Epidermal melanocyte (primary cell): ENCODE data around the gene ATE1.
A peak's percentile ranks its signal among the peaks of the same experiment; 100 is the strongest.
"Not testable (repeated sequence)": the region's sequence is repeated elsewhere in the genome, so short reads cannot be mapped to it uniquely, and the experiment has no call there.

ENCODE experiments used
- DNase-seq: peaks from one replicate; pipeline ENCODE4 v3.0.0; 2011; ENCODE audit warnings: low spot score; ENCODE audit not compliant: insufficient read length

ATE1 gene

GRCh38 chr10:121792198-121792597 is 135.6 kb downstream of the ATE1 start:
- DNase-seq = no peak

- no peak for DNase-seq
These were observed 136.1 kb downstream of the ATE1 start for GRCh38 chr10:121791761-121792160.

DNA sequence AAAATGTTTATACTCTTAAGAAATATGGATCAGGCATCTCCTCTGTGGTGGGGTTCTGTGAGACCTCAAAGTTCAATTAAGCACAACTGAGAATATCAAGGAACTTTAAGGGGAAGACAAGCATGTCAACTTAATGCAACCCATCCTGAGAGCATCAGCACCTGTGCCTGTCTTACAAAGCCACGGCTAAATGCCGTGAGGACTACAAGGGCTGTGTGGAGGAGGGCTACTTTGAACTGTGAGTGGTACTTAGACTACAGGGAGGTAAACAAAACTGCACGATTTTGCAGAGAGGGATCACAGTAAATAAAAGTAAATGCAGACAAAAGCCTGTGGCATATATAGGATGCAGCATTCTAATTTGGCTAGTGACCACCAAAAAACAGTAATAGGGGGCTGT is 139.1 kb downstream of the ATE1 start:
- no peak for DNase-seq

DNA sequence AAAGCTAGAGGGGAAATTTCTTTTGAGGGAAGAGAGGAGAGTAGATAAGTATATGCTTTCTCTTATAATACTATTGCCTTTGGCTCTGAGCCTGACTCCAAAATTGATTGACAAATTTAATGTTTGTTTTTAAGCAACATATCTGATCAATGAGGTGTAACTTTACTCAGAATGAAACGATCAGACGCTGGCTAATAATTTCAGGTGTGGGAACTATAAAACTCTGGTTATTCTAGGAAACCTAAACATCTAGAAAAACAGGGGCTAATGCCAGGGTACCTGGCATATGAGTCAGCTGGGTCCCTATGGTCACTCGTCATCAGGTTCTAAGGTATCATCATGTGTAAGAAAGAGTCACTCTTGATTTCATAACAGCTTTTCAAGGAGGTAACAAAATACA is 139.7 kb downstream of the ATE1 start:
- no peak for DNase-seq

- no peak for DNase-seq
These were observed 140.7 kb downstream of the ATE1 start for GRCh38 chr10:121787169-121787568.

GRCh38 chr10:121783782-121784372 is 144.0 kb downstream of the ATE1 start:
- no peak for DNase-seq

GRCh38 chr10:121781101-121781500 is 146.7 kb downstream of the ATE1 start:
- no peak for DNase-seq

- DNase-seq = no peak
These were observed 153.0 kb downstream of the ATE1 start for GRCh38 chr10:121774813-121775212.

DNA sequence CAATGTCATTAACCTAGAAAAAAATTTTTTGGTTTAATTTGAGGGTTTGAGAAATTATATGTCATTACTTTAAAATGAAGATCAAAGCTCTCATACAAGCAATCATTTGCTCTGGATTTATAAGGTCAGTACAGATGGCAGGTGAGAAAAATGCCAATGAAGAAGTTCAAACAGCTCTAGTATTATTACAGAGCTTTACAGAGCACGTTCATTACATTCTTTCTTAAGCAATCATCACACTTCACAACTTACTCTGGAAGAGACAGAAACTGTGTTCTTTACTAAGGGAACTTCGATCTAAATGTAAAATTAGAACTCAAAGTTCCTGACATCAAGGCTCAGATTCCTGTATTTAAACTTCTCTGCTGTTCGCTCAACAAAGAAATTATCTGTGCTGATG is 153.4 kb downstream of the ATE1 start:
- no peak for DNase-seq

DNA sequence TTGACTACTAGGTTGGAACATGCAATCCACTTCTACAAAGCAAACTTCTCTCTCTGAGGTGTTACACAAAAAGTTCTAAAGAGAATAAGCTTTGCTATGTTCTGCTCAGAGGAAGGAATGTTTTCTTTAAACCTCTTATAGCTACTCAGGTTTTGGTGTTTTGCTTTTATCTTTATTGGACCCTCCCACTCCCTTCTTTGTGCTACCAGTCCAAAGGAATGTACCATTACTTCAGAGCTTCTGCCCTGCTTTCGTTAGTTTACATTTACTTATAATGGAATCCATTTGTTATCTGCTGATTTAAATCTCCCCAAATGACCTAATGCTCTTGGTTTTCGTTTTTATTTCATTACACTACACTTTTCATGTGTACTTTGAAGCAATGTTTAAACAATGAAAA is 154.9 kb downstream of the ATE1 start:
- no peak for DNase-seq

GRCh38 chr10:121772406-121772805 is 155.4 kb downstream of the ATE1 start:
- DNase-seq = no peak

GRCh38 chr10:121771966-121772365 is 155.9 kb downstream of the ATE1 start:
- DNase-seq = peak; percentile 55

GRCh38 chr10:121766426-121766825 is 161.4 kb downstream of the ATE1 start:
- no peak for DNase-seq

DNA sequence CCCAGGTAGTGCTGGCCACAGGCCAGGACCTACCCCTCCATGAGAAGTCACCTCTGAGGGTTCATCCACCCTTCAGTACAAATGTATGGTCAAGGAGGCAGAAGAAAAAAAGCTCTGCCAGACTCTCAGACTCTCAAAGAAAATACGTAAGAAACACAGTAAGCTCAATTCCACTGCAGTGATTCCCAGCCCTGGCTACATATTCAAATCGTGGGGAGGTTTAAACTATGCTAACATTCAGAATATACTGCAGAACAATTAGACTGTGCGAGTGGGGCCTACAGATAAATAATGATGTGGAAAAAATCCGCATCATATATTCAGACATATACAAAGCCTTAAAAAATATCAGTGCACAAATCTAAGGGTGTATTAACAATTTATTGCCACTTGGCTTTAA is 162.6 kb downstream of the ATE1 start:
- DNase-seq = no peak

DNA sequence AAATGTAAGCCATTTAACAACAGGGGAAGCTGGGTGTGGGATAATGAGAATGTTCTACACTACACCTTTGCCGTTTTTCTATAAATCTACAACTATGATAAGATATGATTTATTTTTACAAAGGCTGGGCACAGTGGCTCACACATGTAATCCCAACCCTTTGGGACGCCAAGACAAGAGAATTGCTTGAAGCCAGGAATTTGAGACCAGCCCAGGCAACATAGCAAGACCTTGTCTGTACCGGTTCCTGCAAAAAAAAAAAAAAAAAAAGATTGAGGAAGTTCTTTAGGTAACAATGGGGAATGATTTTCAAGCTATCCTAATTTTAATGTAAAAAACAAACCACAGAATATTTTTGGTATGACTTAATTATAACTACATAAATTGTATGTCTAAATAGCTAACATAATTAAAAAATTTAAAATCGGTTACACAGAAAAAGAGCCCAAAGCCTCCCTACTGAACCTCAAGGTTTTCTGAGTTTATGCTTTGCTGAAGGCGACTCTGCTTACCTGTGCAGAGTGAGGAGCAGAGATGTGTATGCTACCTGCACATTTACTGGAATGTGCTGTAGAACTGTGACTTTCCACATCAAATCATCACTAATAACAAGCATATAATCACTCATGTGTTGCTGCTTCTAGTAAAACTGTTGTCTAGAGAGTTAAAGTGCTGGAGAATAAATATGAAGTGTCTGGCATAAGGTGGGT is 163.4 kb downstream of the ATE1 start:
- DNase-seq = no peak

- DNase-seq = not testable (repeated sequence)
These were observed 170.6 kb downstream of the ATE1 start for GRCh38 chr10:121757241-121757640.

DNA sequence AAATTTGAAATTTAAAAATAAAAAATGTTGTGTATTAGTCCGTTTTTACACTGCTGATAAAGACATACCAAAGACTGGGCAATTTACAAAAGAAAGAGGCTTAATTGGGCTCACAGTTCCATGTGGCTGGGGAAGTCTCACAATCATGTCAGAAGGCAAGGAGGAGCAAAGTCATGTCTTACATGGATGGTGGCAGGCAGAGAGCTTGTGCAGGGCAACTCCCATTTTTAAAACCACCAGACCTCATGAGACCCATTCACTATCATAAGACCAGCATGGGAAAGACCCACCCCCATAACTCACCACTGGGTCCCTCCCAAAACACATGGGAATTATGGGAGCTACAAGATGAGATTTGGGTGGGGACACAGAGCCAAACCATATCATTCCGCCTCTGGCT is 172.3 kb downstream of the ATE1 start:
- DNase-seq = not testable (repeated sequence)

GRCh38 chr10:121754666-121755065 is 173.2 kb downstream of the ATE1 start:
- DNase-seq = no peak

DNA sequence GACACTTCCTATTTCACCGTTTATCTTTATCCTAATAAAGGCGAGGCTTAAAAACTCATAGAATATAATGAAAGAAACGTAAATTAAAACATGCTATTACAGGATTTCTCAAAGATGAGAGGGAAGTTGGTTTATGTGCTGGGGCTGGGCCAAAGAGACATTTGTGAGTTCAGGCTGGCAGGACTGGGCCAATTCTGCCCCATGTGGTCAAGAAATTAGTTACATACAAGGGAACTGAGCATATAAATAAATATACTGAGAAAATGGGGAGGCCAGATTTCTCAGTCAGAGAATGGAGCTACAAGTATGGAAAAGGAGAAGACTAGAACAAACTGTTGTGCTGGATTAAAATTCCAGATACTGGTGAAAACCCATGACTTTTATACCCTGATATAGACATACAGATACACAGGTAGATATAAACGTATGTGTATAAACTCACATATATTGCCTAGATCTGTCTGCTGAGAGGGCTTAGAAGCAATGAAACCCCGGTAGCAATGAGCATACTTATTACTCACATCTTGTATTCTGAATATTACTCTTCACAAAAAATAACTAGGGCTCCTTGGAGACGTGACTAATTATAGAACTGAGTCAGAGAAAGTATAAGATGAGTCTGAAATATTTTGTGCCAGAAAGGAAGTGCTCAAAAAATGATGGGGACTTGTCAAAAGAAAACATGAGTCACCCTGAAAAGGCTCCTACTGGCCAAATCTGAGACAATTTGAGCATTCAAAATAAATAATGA is 173.9 kb downstream of the ATE1 start:
- DNase-seq = no peak

GRCh38 chr10:121751191-121751760 is 176.6 kb downstream of the ATE1 start:
- no peak for DNase-seq

GRCh38 chr10:121747163-121747775 is 180.6 kb downstream of the ATE1 start:
- DNase-seq = no peak

- no peak for DNase-seq
These were observed 186.5 kb downstream of the ATE1 start for GRCh38 chr10:121741248-121741792.
